HL-60/S4 treated with retinoic acid at 250 ng/mL for 4 days and 3 days (cell line): ENCODE measurements around the gene OVOL1.
"Not testable (repeated sequence)": the region's sequence is repeated elsewhere in the genome, so short reads cannot be mapped to it uniquely, and the experiment has no call there.

ENCODE experiments used
- in situ Hi-C: fragments of 300-500 bp; cut with MboI; formaldehyde crosslinking; loops from 2 replicates; pipeline ENCODE4 v1.7.0; 2022; ENCODE audit warnings: low sequenced_read_pairs

The OVOL1 gene

DNA sequence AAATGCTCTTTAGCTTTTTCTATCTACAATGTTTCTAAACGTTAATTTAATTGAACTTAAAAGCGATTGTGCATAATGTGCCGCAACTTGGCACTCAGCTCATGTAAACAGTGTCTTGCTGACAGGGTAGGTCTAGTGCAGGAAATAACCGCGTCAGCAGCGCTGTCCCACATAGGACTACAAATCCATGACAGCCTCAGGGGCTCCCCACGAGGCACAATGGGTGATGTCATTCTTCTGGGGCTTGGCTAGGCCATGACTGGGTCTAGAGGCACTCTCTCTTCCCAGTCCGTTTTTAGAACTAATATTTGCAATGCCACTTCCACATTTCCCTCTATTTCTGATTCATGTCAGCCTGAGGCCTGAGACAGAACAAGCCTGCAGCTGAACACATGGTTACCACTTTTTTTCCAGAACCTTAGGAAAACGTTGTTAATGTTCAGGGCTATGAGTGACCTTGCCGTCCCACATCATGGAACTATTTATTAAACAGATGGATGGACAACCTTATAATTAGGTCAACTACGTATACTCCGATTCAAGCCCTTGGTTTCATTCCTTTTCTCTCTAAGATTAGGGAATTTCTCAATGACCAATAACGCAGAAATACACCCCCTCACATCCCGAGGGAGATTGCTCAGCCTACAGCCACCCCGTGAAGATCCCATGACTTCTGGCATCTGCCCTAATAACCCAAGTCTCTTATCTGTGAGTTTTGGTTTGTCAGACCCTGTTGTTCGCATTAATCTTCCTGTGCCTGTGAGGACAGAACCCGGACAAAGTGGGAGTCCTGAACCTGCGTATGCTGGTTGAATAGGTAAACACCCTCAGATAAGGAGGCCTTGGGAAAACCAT is 27.5 kb downstream of the OVOL1 start:
- in situ Hi-C loops, result no loop called here

DNA sequence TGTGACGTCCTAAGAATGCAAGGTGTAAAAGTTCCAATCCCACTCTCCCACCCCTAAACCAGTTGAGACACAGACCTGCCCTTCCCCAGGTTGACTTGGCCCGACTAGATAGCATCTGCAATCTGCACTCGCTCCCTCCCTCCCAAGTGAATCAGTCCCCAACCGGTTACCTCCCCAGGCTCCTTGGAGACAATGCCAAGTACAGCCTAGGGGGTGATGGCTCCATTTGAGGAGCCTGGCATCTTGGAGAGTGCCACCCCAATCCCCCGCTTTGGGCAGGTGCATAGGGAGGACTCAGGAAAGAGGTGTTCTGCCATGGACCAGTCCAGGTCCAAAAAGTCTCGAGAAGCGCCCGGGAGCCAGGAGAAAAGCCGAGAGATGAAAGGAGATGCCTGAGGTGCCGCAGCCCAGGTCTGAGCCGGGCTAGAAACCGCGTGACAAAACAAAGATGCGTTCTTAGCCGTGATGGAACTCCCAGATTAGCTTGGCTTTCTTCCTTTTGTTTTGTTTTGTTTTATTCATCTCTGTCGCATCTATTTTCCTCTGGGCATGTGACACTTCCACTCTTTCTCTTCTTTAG is 28.2 kb downstream of the OVOL1 start:
- in situ Hi-C loops, result no loop called here

- in situ Hi-C loops, result no loop called here
Measured at GRCh38 chr11:65816696-65817095, 29.8 kb downstream of the OVOL1 start.

DNA sequence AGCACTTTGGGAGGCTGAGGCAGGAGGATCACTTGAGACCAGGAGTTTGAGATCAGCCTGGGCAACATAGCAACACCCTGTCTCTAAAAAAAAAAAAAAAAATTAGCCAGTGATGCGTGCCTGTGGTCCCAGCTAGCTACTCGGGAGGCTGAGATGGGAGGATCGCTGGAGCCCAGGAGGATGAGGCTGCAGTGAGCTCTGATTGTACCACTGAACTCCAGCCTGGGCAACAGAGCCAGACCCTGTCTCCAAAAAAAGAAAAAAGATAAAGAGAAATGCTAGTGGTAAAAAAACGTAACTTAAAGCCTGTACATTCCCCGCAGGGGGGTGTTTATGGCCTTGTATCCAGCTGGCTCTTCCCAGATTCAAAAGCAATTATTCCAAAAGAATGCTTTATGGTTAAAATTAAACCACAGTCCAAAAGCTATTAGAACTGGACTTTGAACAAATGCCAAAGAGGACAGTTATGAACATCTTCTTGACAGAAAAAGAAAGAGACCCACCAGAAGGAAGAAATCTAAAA is 30.5 kb downstream of the OVOL1 start:
- in situ Hi-C loops, result no loop called here

GRCh38 chr11:65817835-65818680 is 31.2 kb downstream of the OVOL1 start:
- in situ Hi-C loops, result no loop called here

GRCh38 chr11:65821107-65821506 is 34.2 kb downstream of the OVOL1 start:
- in situ Hi-C loops, result no loop called here

DNA sequence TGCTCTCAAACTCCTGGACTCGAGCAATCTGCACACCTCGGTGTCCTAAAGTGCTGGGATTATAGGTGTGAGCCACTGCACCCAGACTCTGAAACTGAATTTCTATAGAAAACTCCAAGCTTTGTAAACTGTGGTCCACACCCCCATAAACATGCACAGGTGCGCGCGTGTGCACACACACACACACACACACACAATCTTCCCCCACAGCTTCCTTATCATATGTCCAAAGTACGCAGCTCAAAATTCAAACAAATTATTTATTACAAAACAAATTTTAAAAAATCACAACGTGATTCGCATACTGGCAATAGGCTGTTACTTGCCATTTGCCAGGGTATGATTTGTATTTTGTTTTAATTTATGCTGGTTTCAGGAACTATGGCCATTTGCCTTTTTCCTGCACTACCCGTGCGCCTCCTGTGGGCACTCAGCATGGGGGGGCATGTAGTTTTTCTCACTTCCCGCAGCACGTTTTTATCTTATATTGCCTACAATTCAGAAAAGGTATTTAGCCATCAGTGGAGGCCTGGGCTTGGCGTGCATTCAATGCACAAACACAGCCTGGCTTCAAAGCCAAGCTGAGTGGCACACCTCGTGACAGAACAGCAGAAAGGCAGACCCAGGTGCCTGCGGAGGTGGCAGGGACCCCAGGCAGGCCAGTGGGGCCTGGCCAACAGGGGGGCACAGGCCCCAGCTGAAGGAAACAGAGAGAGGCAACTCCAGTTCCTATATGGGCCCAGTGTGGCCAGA is 36.1 kb downstream of the OVOL1 start:
- in situ Hi-C loops, result no loop called here

GRCh38 chr11:65826984-65827735 is 40.3 kb downstream of the OVOL1 start:
- in situ Hi-C loops, result no loop called here

GRCh38 chr11:65829459-65829858 is 42.6 kb downstream of the OVOL1 start:
- in situ Hi-C loops, result no loop called here

GRCh38 chr11:65832231-65832630 is 45.4 kb downstream of the OVOL1 start:
- in situ Hi-C loops, result not testable (repeated sequence)

DNA sequence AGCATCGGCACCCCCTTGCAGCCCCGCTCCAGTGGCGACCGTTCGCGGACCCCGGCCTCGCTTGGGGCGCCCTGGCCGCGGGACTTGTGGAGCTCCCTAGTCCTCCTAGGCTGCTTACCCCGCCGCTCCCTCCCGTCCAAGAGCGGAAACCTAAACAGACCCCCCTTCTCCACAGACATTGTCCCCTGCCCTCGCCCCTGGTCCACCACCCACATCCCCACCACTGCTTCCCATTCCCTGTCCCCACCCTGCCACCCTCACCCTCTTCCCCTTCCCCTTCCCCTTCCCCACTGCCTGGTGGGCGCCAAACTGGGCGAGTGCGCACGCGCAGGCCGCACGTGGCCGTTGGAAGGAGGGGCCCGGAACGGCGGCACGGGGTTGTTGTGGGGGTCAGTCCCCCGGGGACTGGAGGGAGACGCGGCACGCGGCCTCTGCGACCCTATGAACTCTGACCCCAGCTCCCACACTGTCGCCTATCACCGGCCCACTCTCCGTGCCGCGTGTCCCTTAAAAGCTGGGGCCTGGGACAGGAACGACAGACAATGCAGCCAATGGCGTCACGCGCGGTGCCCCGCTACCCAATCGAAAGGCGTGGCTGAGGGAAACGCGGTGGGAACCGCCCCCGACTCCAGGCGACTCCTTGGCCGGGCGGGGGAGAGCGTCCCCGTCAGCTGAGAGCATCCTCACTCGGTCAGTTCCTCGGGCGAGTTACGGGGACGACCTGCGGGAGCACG is 46.6 kb downstream of the OVOL1 start, which contains the start of gene SNX32:
SNX32 (plus strand) TSS at position 667 of the 734 bp plus-strand sequence. CDS start 103 bp downstream, outside the sequence.
- in situ Hi-C loops, result no loop called here

- in situ Hi-C loops, result no loop called here
Measured at GRCh38 chr11:65834202-65834601, 47.3 kb downstream of the OVOL1 start.

DNA sequence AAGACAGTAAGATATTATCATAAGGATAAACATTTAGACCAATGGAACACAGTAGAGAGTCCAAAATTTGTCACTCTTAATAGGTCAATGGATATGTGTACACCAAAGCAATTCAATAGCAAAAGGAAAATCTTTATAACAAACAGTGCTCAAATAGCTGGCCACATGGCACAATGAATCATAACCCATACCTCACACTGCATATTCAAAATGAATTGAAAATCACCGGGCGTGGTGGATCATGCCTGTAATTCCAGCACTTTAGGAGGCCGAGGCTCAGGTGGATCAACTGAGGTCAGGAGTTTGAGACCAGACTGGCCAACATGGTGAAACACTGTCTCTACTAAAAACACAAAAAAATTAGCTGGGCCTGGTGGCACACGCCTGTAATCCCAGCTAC is 55.3 kb downstream of the OVOL1 start:
- in situ Hi-C loops, result no loop called here

- in situ Hi-C loops, result no loop called here
Measured at GRCh38 chr11:65843811-65844210, 56.9 kb downstream of the OVOL1 start.

- in situ Hi-C loops, result no loop called here
Measured at GRCh38 chr11:65844231-65844872, 57.5 kb downstream of the OVOL1 start.
